ENCODE data around the gene PLCB4.

- TF ChIP-seq CTCF (IDR thresholded peaks at IDR 0.05; ENCODE audit: insufficient read depth, low read length) = no peak
- TF ChIP-seq REST (IDR thresholded peaks at IDR 0.05; ENCODE audit: insufficient replicate concordance, low read depth) = no peak
- no peak for TF ChIP-seq POLR2AphosphoS5 (IDR thresholded peaks at IDR 0.05; ENCODE audit: low read depth)
Measured at GRCh38 chr20:9339708-9340107, 270.8 kb downstream of the PLCB4 start.
